ENCODE data around the gene WARS2. TPM values are rescaled to one million over a fixed set of nuclear protein-coding genes. Genes with fewer than 3 reads are reported as not detected.
A peak's percentile ranks its signal among the peaks of the same experiment; 100 is the strongest.
"Not testable (repeated sequence)": the region's sequence is repeated elsewhere in the genome, so short reads cannot be mapped to it uniquely, and the experiment has no call there.

The WARS2 gene
- total and polyA plus RNA-seq, 2 experiments from 2014 or later, result 6.2 to 19.3 TPM

DNA sequence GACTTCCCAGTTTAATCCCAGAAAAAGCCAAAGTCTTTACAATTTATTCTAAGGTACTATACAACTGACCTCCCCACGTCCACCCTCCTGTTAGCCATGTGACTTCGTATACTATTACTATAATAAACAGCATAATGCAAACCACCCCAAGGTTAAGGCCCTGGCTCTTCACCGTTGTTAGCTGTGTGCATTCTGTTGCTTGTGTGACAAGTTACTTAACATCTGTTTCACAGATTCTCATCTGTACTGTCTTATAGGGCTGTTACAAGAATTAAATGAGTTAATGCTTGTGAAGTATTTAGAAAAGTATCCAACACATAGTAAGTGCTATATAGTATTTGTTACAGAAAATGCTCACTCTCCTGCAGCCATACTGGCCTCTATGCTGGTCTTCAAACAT, 15.7 kb downstream of the WARS2 start:
- H3K9me3 ChIP-seq (ENCODE audit: low read depth), result no peaks in the 10 kb centered on the region
- H3K4me1 ChIP-seq (ENCODE audit: insufficient read depth), result no peaks in the 10 kb centered on the region
- no peaks in the 10 kb centered on the region for H4K20me1 ChIP-seq (ENCODE audit: insufficient read depth, poor library complexity, severe bottlenecking)
- H3K27me3 ChIP-seq, result no peaks in the 10 kb centered on the region
- no peak overlapping the region for H3K4me3 ChIP-seq
- 83% methylated on average over 3 of the region's 3 CpGs for WGBS (ENCODE audit: low lambda C conversion rate, missing lambda C conversion rate)
- no peak overlapping the region for H3K4me2 ChIP-seq
- no peak overlapping the region for H2AFZ ChIP-seq
- no peak for DNase-seq (ENCODE audit: low spot score)
- no peaks in the 10 kb centered on the region for H3K9me2 ChIP-seq (replicated peaks; ENCODE audit: insufficient read depth)
- H3K27ac ChIP-seq, result no peak overlapping the region
- no peaks in the 10 kb centered on the region for H3K36me3 ChIP-seq (replicated peaks; ENCODE audit: insufficient read depth, low read depth)
- TF ChIP-seq, protein P1, sequence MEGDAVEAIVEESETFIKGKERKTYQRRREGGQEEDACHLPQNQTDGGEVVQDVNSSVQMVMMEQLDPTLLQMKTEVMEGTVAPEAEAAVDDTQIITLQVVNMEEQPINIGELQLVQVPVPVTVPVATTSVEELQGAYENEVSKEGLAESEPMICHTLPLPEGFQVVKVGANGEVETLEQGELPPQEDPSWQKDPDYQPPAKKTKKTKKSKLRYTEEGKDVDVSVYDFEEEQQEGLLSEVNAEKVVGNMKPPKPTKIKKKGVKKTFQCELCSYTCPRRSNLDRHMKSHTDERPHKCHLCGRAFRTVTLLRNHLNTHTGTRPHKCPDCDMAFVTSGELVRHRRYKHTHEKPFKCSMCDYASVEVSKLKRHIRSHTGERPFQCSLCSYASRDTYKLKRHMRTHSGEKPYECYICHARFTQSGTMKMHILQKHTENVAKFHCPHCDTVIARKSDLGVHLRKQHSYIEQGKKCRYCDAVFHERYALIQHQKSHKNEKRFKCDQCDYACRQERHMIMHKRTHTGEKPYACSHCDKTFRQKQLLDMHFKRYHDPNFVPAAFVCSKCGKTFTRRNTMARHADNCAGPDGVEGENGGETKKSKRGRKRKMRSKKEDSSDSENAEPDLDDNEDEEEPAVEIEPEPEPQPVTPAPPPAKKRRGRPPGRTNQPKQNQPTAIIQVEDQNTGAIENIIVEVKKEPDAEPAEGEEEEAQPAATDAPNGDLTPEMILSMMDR (IDR thresholded peaks at IDR 0.05; ENCODE audit: poor library complexity), result no peak
- TF ChIP-seq EZH2phosphoT487 (IDR thresholded peaks at IDR 0.05; ENCODE audit: low read depth, severe bottlenecking, unreplicated experiment) (no peak), EZH2 (IDR thresholded peaks at IDR 0.05; ENCODE audit: borderline replicate concordance) (no peak)
- peaks cover 32% of the 10 kb centered on the region for H3K79me2 ChIP-seq

DNA sequence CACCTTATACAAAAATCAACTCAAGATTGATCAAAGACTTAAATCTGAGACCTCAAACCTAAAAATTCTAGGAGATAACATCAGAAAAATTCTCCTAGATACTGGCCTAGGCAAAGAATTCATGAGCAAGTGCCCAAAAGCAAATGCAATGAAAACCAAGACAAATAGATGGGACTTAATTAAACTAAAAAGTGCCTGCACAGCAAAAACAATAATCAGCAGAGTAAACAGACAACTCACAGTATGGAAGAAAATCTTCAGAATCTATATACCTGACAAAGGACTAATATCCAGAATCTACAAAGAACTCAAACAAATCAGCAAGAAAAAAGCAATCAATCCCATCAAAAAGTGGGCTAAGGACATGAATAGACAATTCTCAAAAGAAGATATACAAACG, 18.6 kb downstream of the WARS2 start:
- H3K9me3 ChIP-seq (ENCODE audit: low read depth); H3K4me1 ChIP-seq (ENCODE audit: insufficient read depth); H3K27ac ChIP-seq; H3K4me3 ChIP-seq; H3K36me3 ChIP-seq (replicated peaks; ENCODE audit: insufficient read depth, low read depth); DNase-seq (ENCODE audit: low spot score); H3K4me2 ChIP-seq; H2AFZ ChIP-seq; H3K9me2 ChIP-seq (replicated peaks; ENCODE audit: insufficient read depth); H3K27me3 ChIP-seq; H4K20me1 ChIP-seq (ENCODE audit: insufficient read depth, poor library complexity, severe bottlenecking): not testable (repeated sequence)
- 83% methylated on average over 1 of the region's 1 CpG for WGBS (ENCODE audit: low lambda C conversion rate, missing lambda C conversion rate)
- peaks cover 33% of the 10 kb centered on the region for H3K79me2 ChIP-seq

DNA sequence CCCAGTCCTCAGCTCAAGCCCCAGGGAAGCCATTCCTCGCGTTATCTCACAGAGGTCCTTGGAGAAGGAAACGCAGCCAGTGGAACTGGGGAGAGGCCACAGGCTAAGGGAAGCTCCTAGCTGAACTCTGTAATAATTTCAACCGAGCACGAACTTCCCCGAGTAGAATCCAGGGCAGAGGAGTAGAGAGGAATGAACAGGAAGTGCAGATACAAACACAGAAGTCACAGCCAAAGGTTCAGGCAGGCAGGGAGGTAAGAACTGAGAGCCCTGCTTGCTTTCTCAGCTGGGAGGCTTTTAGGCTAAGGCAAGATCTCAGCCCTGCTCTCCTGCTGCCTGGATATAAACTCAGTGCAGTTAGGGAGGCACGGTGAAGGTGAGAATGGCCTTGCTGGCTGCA, 23.7 kb downstream of the WARS2 start:
- no peaks in the 10 kb centered on the region for H3K9me2 ChIP-seq (replicated peaks; ENCODE audit: insufficient read depth)
- no peak overlapping the region for H3K4me3 ChIP-seq
- H4K20me1 ChIP-seq (ENCODE audit: insufficient read depth, poor library complexity, severe bottlenecking), result no peaks in the 10 kb centered on the region
- no peak overlapping the region for H2AFZ ChIP-seq
- no peak for DNase-seq (ENCODE audit: low spot score)
- H3K27me3 ChIP-seq, result no peaks in the 10 kb centered on the region
- TF ChIP-seq EZH2phosphoT487 (IDR thresholded peaks at IDR 0.05; ENCODE audit: low read depth, severe bottlenecking, unreplicated experiment) (no peak), EZH2 (IDR thresholded peaks at IDR 0.05; ENCODE audit: borderline replicate concordance) (no peak)
- TF ChIP-seq, protein P1 (IDR thresholded peaks at IDR 0.05; ENCODE audit: poor library complexity), result no peak
- H3K36me3 ChIP-seq (replicated peaks; ENCODE audit: insufficient read depth, low read depth), result no peaks in the 10 kb centered on the region
- peaks cover 28% of the 10 kb centered on the region for H3K79me2 ChIP-seq
- no peaks in the 10 kb centered on the region for H3K4me1 ChIP-seq (ENCODE audit: insufficient read depth)
- H3K9me3 ChIP-seq (ENCODE audit: low read depth), result no peaks in the 10 kb centered on the region
- 60% methylated on average over 7 of the region's 7 CpGs for WGBS (ENCODE audit: low lambda C conversion rate, missing lambda C conversion rate)
- peak overlapping the region; percentile 8 for H3K4me2 ChIP-seq
- peak overlapping the region; percentile 10 for H3K27ac ChIP-seq

DNA sequence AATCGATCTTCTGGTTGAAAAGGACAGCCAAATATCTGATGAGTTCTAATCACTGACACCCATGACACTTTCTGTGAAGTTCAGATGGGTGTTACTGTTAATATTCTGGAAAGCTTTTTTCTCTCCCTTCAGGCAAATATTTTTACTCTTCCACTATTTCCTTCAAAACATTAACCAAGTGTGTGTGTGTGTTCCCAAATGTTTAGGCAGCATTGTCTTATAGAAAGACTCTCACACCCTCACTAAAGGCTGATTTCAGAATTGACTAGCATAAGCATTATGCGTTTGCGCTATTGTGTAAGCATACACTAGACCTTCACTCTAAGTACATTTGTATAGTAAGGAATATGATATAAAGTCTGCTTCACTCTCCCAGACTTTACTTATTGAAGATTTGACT, 24.7 kb downstream of the WARS2 start:
- 90% methylated on average over 3 of the region's 3 CpGs for WGBS (ENCODE audit: low lambda C conversion rate, missing lambda C conversion rate)
- H3K4me1 ChIP-seq (ENCODE audit: insufficient read depth), result no peaks in the 10 kb centered on the region
- H3K27ac ChIP-seq, result no peak overlapping the region
- no peak overlapping the region for H3K4me2 ChIP-seq
- H3K4me3 ChIP-seq, result no peak overlapping the region
- no peaks in the 10 kb centered on the region for H4K20me1 ChIP-seq (ENCODE audit: insufficient read depth, poor library complexity, severe bottlenecking)
- peaks cover 25% of the 10 kb centered on the region for H3K79me2 ChIP-seq
- H3K9me3 ChIP-seq (ENCODE audit: low read depth), result no peaks in the 10 kb centered on the region
- H2AFZ ChIP-seq, result no peak overlapping the region
- no peaks in the 10 kb centered on the region for H3K9me2 ChIP-seq (replicated peaks; ENCODE audit: insufficient read depth)
- H3K36me3 ChIP-seq (replicated peaks; ENCODE audit: insufficient read depth, low read depth), result no peaks in the 10 kb centered on the region
- TF ChIP-seq EZH2 (IDR thresholded peaks at IDR 0.05; ENCODE audit: borderline replicate concordance), result no peak
- TF ChIP-seq EZH2phosphoT487 (IDR thresholded peaks at IDR 0.05; ENCODE audit: low read depth, severe bottlenecking, unreplicated experiment), result no peak
- TF ChIP-seq, protein P1 (IDR thresholded peaks at IDR 0.05; ENCODE audit: poor library complexity), result no peak
- no peak for DNase-seq (ENCODE audit: low spot score)
- H3K27me3 ChIP-seq, result no peaks in the 10 kb centered on the region

Measured in hepatocyte (in vitro differentiated cells).